Right forelimb (tissue), 1 donor: Measurements from ENCODE around the gene OSBPL8.

ENCODE experiments used
- DNase-seq: peaks from one replicate; pipeline ENCODE4 v3.0.0-alpha.2; 2018

Gene OSBPL8

DNA sequence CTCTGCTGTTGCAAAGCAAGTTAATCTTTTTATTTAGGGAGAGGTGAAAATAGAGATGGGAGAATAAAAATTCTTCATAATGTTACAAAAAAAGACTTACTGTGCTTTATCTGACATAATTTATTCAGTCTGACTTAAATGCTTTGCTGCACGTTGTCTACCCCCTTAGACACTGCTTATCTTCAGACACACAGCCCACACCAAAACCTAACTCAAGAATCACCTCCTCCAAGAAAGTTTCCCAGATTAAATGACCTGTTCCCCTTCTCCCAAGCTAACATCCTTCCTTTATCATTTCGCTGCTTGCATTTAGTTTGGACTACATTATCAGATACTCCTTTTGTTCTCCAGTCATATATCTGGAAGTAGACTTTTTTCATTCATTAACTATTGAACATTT is 3.8 kb downstream of the OSBPL8 start:
- no peak for DNase-seq

DNA sequence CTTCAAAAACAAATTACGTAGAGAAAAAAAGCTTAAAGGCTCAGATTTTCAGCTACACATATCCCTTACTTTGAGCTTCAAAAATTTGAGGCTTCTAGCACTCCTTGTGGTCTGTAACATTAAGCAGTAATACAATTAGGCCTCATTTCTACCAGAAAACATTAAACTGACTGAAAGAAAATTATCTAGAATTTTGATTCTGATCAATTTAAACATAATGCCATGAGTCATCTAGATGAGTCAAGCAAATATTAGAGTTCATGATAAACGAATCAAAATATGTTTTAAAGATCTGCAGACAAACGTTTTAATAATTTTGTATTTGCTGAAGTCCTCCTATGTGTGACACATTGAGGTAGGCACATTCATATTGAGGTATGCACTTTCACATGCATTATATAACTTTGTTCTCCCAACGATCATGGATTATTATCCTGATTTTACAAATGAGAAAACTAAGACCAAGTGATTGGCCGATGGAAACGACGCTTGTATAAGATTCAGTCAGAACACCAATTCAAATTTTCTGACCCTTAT is 4.3 kb downstream of the OSBPL8 start:
- no peak for DNase-seq

DNA sequence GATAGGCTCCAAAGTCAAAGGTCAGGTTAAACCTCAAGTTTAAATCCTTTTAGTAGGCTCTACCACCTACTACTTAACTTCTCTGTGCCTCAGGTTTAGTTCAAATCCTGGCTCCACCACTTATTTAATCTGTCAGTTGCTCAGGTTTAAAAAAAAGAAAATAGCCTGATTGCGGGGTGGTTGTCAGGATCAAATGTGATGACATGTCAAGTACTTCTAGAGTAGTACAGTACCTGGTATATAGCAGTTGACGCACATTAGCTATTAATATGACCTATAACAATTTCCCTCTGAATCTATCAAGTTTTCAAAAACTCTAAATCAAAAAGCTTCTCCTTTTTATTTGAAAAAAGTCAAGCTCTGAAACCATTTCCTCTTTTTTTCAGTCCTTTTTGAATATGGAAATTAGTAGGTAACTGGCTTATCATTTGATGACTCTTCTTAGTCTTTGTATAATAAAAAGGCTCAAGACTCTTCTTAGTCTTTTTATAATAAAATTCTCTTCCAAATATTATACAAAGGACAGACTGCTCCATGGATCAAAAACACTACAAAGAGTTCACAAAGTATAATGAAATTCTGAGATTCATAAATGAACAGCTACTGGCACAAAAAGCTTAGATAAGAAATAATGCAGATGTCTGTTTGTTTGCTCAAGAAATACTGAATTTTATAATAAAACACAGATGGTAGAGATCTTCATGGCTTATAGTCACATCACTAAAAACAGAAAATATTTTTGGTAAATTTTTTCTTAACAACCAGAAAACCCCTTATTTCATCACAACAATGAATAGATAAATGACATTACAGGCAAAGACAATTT is 5.0 kb downstream of the OSBPL8 start:
- no peak for DNase-seq

DNA sequence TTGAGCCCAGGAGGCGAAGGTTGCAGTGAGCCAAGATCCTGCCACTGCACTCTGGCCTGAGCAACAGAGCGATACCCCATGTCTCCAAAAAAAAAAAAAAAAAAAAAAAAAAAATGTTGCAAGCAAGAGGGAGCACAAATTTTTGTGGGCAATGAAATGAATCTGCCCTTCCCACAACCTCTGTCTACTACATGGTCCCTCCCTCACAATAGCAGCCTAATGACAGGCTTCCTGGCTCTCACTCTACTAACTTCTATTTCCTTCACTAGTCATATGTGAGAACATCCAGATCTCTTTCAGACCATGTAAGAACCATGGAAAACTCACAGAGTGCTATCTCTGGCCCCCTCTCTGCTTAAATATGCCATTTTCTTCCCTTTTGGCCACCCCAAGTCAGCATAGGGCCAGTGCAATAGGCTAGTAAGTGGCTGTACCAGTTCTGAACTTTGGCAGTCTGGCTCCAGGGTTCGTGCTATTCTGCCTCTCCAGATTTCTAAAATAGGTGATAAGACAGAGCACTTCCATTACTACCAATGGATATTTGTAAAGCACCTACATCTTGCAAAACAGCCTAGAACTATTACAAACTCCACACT is 7.1 kb downstream of the OSBPL8 start:
- no peak for DNase-seq

DNA sequence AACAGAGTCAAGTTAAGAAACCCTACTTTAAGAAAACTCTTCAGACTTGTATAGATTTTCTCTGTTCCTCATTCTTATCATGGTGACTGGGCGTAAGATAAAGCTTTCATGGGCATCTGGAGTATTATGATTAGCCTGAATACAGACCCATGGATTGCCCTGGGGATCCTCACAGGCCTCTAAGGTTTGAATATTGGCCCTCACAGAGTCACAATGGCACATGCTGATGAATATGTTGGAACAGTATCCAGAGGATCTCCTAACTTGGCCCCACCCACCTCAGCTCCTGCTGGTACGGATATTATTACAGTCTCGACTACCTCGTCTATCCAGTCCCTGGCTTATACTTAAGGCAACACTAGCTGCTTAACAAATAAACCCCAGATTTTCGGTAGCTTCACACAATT is 8.1 kb downstream of the OSBPL8 start:
- no peak for DNase-seq

DNA sequence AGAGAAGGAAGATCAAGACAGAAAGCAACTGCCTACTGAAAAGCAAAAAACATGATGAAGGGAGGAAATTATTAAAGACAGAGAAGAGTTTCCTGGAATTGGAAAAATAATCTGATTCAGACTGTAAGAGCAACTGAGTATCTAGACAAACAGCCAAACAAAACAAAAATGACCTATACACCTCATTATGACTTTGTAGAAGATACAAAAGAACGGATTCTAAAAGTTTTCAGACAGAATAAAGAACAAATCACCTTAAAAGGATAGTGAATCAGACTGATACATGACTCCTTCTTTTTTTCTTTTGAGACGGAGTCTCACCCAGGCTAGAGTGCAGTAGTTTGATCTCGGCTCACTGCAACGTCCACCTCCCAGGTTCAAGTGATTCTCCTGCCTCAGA is 10.4 kb downstream of the OSBPL8 start:
- no peak for DNase-seq

DNA sequence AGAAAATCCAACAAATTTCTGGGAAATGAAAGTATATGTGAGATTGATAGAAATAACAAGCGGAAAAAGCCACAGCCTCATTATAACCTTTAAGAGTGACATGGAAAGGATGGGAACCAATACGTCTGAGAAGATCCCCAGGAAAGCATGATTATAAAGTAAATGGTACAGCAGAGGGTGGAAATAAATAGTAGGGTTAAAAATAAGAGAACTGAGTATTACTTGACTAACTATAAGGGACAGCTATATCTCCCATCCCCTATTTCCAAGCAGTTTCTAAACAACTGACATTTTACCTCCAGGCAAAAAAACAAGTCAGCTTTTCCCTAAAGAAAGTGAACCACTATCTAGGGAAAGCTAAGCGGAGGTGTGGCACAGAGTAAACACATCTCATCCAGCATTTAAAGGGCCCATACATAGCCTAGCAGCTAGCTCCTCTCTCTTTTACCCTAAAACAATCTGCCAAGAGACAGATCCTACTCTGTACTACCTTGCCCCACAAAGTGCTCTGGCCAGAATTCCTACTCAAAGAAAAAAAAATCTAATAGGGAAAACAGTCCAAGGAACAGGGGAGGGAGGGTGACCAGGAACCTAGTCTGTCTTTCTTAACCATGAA is 11.2 kb downstream of the OSBPL8 start:
- DNase-seq: no peak

DNA sequence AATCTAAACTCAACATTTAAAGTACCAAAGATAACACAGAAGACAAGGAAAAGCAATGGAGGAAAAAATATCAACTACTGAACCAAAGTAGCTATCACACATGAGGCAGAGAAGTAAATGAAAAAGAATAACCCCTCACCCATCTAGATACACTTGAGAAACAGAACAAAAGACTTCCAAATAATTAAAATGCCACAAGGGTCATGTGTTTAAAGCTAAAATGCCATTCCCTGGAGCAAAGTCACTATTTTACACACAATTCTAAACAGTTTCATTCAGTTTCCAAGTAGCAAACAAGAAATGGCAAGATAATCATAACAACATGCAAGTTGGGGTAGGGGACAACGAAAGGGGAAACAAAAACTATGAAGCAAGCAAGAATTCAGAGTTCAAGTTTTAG is 12.0 kb downstream of the OSBPL8 start:
- DNase-seq: no peak

DNA sequence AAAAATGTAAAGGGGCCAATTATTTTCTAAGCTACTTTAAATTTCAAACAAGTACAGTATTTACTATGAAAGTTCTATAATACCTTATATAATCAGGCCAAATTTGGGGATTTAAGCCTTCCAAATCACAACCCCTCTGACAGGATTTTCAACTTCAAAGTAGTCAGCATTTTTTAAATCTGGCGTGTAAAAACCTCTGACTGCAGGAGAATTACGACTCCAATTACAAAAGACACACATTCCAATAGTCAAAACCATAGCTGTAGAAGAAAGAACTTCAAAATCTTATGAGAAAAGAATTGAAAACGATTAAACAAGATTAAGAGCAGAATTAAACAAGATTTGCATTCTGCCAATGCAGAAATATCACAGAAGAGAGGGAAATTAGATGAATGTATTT is 12.7 kb downstream of the OSBPL8 start:
- DNase-seq: no peak

DNA sequence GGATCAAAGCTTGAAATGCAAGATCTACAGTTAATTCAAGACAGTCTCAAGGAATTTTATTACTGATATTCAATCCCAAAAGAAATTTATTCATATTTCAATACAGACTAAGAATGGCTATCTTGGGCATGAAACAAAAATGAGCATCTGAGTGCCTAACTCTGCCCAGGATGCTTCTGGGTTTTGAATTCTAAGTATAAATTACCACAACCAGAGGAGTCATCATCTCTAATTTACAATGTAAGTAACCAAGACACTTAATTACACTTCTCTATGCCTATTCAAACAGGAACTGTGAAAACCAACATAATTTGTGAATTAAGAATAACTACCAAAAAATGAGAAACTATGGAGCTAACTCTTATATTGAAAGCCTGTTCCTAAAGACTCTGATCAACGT is 14.1 kb downstream of the OSBPL8 start:
- no peak for DNase-seq

DNA sequence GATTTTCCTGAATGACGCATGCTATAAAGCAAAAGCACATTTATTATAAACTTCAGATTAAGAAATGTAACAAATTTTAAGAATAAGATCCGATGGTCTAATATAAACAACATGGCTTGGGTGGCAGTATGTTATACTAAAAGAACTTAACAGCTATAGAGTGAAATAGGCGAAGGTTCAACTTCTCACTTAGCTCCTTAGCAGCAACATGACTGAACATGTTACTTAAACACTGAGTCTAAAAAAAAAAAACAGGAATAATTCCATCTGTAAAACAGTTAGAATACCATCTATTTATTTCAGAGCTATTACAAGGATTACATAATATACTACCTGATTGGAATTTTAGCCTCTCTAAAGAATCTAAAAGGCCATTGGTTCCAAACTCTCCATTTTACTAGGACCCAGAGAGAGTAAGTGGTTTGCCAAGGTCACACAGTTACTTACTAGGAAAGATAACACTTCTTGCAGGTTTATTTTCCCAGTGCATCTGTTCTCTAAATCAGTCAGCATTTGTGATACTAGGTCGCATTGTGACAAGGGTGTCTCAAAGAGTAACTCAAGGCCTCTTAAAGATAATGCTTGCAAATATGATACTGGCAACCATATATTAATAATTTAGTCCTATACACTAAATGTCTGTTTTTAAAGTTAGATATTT is 14.8 kb downstream of the OSBPL8 start:
- DNase-seq: no peak

DNA sequence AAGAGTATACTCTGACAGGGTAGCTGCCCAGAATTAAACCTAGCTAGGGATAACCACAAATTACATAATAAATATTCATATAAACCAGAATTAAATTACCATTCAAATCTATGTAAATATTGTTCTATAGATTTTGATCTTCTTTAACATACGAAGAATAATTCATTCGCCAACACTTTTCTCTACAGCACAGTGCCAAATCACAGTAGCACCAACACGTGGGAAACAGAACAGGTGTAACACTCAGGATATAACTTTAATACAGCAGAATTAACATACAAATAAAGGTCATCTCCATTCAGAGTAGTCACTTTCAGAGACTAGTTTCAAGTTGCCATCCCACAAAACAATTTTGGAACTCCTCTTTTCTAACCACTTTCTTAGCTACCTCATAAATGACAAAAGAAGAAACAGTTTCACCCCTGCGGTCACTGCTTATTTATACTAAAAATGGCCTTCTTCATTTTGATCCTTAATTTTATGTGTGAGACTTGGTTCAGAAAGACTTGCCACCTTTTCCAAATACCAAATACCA is 15.7 kb downstream of the OSBPL8 start:
- DNase-seq: no peak

DNA sequence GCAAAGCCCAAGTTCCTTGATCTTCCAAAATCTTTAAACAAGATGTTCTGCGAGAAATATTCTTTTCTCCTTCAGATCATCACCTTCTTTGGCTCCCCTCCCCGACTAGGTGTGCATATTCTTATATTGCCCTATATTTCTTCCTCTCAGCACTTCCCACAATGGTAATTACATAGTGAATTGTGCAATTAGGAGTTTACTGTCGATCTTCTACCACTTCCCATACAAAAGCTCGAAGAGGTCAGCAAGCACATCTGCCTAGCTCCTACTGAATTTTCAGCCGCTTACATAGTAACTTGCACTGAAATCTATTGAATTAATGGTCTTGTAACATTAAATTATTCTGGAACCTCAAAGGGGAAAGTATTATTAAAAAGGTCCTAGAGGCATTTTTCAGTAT is 16.7 kb downstream of the OSBPL8 start:
- no peak for DNase-seq

DNA sequence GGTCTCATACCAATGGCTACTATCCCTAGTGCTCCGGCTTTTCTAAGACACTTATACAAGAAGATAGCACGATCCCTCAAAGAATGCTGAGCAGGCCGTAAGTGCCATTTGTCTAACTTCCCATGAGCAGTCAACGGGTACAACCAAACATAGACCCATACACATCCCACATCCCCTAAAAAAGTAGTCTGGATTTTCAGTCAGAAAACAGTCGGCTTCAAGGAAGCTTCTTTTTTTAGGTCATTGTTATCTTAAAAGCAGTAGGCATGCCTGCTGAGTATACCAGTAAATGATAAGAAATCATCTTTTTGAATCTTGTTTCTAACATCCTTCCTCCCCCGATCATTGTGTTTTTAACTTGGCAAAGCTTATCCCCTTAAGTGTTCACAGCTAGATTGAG is 19.8 kb downstream of the OSBPL8 start:
- no peak for DNase-seq

DNA sequence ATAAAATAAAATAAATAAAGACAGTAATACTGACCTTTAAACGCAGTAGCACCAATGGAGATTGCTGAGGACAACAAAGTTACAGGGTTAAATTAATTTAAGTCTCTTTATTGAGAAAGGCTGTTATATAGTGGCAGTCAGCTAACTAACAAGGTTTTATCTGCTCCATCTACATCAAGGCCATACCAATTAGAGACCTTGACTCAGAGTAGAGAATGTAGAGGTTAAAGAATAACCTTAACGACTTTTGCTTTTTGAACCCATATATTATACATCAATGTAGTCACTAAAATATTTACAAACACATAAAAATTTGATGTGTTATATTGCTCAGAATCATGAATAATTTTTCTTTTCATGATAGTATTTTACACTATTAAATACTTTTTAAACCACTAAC is 21.6 kb downstream of the OSBPL8 start:
- DNase-seq: no peak

DNA sequence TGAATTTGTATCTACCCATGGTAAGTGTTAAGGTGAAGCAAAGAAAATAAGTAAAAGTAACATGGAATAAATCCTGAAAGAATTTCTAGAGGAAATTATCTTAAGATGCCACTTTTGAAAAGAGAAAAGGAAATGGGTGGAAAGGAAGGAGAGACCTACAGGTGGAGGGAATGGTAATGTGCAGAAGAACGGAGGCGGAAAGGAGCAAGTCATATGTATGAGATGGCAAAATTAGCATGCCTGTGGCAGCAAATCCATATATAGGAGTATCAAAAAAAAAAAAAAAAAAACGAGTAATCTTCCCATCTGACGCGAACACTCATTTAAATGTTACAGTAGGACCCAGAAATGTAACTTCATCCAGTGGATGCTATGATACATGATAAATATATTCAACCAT is 23.0 kb downstream of the OSBPL8 start:
- no peak for DNase-seq

DNA sequence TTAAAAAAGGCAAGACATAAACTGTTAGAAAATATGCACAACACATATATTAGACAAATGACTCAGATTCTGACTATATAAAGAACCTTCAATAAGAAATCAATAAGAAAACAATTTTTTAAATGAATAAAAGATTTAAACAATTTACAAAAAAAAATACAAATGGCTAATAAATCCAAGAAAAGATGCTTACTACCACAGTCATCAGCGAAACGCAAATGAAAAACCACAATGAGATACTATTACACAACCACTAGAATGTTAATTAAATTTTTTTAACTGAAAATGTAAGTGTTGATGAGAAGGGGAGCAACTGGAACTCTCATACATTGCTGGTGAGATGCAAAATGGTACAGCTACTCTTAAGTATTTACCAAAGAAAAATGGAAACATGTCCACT is 24.4 kb downstream of the OSBPL8 start:
- no peak for DNase-seq

DNA sequence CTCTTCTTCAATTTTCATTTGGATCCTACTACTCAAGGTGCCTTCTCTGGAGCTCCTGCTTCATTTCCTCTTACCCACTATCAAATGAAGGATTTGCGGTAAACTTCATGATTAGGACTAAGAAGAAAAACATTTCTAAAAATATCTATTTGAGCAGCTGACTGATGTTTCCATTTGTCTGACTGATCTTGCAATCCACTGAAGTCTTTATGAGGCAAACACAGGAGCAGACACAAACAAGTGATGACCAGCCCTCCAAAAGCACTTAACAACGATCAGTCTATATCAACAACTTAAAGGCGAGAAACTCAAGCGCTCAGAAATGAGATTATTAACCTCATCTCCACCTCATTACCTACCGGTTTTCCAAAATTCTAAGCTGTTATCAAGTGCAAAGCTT is 26.2 kb downstream of the OSBPL8 start:
- DNase-seq: no peak

DNA sequence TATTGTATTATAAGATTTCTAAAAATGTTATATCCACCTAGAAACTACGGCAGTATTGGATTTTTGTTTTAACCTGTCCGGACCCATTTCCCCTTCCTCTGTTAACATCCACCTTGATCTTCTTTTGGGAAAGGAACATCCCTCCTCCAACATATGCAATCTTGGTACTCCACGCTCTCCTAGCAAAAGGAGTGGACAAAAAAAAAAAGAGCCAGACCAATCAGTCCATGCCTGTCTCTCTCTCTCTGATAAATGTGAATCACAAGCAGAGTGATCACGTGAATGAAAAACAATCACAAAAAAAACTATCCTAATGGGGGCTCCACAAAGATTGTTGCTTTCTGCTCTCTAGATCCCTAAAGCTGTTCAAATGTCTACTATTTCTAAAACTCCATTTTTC is 27.1 kb downstream of the OSBPL8 start:
- DNase-seq: no peak

DNA sequence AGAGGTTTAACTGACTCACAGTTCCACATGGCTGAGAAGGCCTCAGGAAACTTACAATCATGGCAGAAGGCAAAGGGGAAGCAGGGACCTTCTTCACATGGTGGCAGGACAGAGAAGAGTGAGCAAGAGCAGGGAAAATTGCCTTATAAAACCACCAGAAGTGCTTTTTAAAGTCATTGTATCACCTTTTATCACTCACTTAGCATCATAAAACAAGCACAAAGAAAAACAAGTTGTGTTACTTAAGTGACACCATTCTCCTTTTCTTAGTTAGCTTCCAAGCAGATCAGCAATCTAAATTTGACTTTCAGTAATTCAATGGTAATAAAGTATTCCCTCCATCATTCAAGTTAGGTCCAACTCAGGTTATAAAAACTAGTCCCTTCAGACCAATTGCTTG is 28.5 kb downstream of the OSBPL8 start:
- DNase-seq: no peak

DNA sequence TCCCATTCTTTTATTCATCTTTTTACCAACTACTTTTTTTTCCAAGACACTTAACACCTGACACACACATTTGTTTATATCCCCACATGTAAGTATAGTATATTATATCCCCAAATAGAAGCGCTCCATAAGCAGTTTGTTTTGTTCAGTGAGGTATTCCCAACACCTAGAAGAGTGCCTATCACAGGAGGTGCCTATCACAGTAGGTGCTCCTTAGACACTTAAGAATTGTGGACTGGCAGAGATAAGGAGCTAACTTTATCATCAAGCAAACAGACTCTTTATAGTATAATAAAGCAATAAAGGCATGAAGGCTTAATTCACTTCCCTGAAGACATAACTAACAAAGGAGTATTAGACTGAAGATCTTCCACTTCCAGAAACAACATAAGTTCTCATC is 29.1 kb downstream of the OSBPL8 start:
- no peak for DNase-seq

DNA sequence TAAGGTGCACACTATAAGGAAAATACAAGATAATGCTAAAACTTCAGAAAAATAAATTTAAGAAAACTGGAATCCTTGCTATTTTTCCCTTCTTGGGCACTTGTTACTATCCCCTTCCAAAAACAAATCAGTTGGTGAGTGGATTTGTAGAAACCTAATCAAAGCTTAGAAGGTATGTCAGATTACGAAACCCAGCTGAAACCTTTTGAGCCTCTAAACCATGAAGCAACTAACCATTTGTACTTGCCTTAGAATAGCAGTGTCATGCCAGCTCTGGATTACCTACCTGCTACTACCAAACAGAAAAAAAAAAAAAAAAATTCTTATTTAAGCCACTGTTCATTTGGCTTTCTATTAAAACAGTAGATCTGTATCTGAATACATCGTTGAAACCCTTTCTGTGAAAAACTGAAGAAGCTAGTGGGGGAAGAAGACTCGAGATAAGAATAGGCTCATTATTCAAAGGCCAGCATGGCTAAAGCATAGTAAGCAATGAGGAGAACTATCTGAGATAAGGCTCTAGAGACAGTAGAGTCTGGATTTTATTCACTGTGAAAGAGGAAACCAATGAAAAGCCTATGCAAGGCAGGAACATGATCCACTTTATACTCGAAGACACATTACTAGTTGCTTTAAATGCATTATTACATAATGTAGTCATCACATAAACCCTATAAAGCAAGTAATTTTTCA is 30.2 kb downstream of the OSBPL8 start:
- DNase-seq: no peak

DNA sequence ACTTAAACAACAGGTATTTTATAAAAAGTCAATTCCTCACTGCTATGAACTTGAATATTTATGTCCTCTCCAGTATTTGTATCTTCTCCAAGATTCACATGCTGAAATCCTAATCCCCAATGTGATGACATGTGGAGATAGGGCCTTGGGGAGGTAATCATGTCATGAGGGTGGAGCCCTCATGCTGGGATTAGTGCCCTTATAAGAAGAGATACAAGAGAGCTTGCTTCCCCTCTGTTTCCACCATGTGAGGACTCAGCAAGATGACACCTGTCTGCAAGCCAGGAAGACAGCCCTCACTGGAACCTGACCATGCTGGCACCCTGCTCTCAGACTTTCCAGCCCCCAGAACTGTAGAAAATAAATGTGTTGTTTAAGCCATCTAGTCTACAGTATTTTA is 36.2 kb downstream of the OSBPL8 start:
- no peak for DNase-seq
